Stimulated activated effector memory CD8-positive, alpha-beta T cell treated with anti-CD3 and anti-CD28 coated beads, Interleukin-12 subunit alpha, Interleukin-12 subunit beta, amount 100 ng/mL, for 72 hours (primary cell): ENCODE data around the gene TIMM23.

ENCODE experiments used
- ATAC-seq: fragments of 150-1000 bp; cut with Tn5 transposase; 2 replicates; pipeline ENCODE4 v1.10.0; 2021
- DNase-seq, 2 donors: peaks; one replicate each; pipeline ENCODE4 v3.0.0; 2021 to 2022; ENCODE audit warnings: low spot score in 2 of 2
- H3K27ac Mint-ChIP-seq: one replicate; pipeline ENCODE4 v1.8.0; 2022; ENCODE audit warnings: mild to moderate bottlenecking, mixed read lengths
- H3K36me3 Mint-ChIP-seq: one replicate; pipeline ENCODE4 v1.8.0; 2022; ENCODE audit warnings: mild to moderate bottlenecking, mixed read lengths
- H3K4me1 Mint-ChIP-seq: one replicate; pipeline ENCODE4 v1.8.0; 2022; ENCODE audit warnings: mixed read lengths
- H3K4me3 Mint-ChIP-seq: one replicate; pipeline ENCODE4 v1.8.0; 2022; ENCODE audit warnings: mild to moderate bottlenecking, mixed read lengths
- H3K9me3 Mint-ChIP-seq: one replicate; pipeline ENCODE4 v1.8.0; 2022; ENCODE audit warnings: mixed read lengths

The TIMM23 gene

DNA sequence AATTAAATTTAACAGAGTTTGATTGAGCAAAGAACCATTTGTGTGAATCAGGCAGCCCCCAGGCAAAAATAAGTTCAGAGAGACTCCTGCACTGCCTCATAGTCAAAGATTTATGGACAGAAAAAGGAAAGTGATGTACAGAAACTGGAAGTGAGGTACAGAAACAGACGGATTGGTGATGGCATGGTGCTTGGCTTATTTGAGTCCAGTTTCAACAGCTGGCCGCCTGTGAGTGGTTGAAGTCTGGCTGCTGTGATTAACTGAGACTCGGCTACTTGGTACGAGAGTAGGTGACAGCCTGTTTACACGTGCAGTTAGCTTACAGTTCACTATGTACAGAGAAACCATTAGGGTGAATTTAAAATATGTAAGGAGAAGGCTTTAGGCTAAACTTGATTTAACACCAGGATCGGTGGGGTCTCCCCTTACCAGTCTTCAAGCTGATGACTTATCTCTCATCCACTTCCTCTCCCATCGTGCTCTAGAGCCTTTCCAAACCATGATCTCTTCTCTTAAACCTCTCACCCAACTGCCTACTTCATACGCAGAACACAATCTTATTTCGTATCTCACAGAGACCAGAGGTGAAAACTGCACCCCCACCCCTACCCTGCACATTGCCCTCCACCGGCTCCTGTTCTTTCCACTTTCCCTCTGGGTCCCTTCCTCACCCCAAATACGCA is 78.8 kb downstream of the TIMM23 start:
- H3K4me1 Mint-ChIP-seq: peaks cover 6% of the 10 kb centered on the region
- no peak for ATAC-seq
- no peak overlapping the region for H3K4me3 Mint-ChIP-seq
- no peak for DNase-seq
- H3K9me3 Mint-ChIP-seq: no peaks in the 10 kb centered on the region
- H3K27ac Mint-ChIP-seq: no peak overlapping the region
- H3K36me3 Mint-ChIP-seq: no peaks in the 10 kb centered on the region

DNA sequence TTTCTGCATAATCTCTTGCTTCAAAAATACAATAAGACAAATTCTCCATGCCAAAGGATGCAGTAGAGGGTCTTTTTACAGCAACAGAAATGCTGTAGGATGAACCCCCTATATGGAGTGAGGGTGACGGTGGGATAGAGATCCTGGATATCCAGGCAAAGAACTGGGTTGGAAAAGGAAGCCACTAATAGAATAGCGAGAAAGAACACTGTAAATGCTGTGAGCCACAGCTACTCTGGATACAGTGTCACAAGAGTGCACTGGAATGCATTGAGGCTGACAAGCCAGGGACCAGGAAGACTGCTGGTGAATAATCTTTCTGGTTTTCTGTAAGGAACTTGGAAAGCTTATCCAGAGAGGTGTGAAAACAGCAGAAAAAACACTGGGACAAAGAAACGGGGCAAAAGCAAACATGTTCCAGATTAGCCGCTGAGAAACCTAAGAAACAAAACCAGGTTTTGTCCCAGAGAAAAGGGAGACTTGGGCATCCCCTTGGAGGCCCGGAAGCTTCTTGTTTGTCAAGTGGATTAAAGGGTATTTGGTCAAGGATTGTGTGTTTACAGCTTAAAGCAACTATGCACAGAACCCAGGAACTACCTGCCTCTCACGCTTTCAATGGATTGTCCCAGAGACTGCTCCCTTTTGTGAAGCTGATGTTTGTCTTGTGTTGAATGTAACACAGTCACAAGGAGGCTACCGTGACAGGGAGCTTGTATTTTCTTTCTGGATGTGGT is 79.9 kb downstream of the TIMM23 start:
- Mint-ChIP-seq H3K36me3 (no peaks in the 10 kb centered on the region), H3K4me3 (no peak overlapping the region), H3K4me1 (peaks cover 6% of the 10 kb centered on the region), H3K9me3 (peaks cover 3% of the 10 kb centered on the region), H3K27ac (no peak overlapping the region)
- ATAC-seq: no peak
- DNase-seq: no peak

- Mint-ChIP-seq H3K9me3 (peaks cover 3% of the 10 kb centered on the region), H3K36me3 (no peaks in the 10 kb centered on the region), H3K27ac (no peak overlapping the region), H3K4me1 (peaks cover 6% of the 10 kb centered on the region), H3K4me3 (no peak overlapping the region)
- DNase-seq: no peak
- ATAC-seq: no peak
These were observed 80.6 kb downstream of the TIMM23 start for GRCh38 chr10:46052791-46053375.
